H1 (cell line): ENCODE data around the gene SLC16A8. TPM values are rescaled to one million over a fixed set of nuclear protein-coding genes. Genes with fewer than 3 reads are reported as not detected.

ENCODE experiments used
- RXRA ChIP-seq: IDR thresholded peaks from 2 replicates; pipeline ENCODE4 v1.6.1; 2011; ENCODE audit warnings: low read depth, mild to moderate bottlenecking, low read length, moderate library complexity; ENCODE audit not compliant: insufficient read depth
- polyA plus RNA-seq, 7 experiments: library from polyadenylated mRNA; depleted of rRNA in 3 of 7; stranded (reverse) in 5 of 7; unstranded in 2 of 7; fragments of >200 nt in 5 of 7; fragments of 200-250 nt in 2 of 7; gene quantifications; 1 replicate in 5 of 7; 2 replicates in 1 of 7; 4 replicates in 1 of 7; pipeline versions ENCODE4 v1.2.1 to v1.2.3, GENCODE V29; 2011 to 2013; ENCODE audit warnings: missing spikeins in 2 of 7, mixed read lengths in 2 of 7
- total RNA-seq: library from RNA; stranded (reverse); fragmentation: NEBNext Ultra II Directional; extraction: Animal tissue kit (Norgen Biotek cat#: 25700); gene quantifications from 2 replicates; pipeline ENCODE4 v1.2.1, GENCODE V29; 2021
- TF ChIP-seq, protein P1 (sequence below): IDR thresholded peaks from 2 replicates; pipeline ENCODE4 v1.6.1; 2012; ENCODE audit warnings: low read length, inconsistent platforms

Gene SLC16A8
- total and polyA plus RNA-seq, 2 of the 8 experiments (the other 6 are each of a cell fraction or from before 2014, with no cell fraction given), result 0.70 TPM; not detected in 1

DNA sequence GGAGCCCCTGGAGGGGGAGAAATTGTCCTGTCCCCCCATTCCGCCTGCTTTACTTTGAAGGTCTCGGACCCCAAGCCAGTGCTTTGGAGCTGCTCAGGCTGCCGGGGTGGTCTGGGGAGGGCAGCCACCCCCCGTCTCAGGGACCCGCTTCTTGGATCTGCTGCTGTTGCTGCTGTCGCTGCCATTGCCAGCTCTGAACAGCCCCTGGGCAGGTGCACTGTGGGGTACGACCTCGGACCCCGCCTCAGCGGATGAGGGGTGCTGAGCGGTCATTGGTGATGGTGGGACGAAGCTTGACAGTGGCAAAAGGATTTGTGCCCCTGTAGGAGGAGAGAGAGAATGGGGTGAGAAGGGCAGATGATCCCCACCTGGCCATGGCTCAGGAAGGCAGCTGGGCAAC lies 1.1 kb upstream of the SLC16A8 start (continued):
- TF ChIP-seq, protein P1, sequence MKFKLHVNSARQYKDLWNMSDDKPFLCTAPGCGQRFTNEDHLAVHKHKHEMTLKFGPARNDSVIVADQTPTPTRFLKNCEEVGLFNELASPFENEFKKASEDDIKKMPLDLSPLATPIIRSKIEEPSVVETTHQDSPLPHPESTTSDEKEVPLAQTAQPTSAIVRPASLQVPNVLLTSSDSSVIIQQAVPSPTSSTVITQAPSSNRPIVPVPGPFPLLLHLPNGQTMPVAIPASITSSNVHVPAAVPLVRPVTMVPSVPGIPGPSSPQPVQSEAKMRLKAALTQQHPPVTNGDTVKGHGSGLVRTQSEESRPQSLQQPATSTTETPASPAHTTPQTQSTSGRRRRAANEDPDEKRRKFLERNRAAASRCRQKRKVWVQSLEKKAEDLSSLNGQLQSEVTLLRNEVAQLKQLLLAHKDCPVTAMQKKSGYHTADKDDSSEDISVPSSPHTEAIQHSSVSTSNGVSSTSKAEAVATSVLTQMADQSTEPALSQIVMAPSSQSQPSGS, result no peak
- TF ChIP-seq RXRA, result no peak
